HG02852 (cell line): ENCODE data around the gene NUP58.
"Not testable (repeated sequence)": the region's sequence is repeated elsewhere in the genome, so short reads cannot be mapped to it uniquely, and the experiment has no call there.

ENCODE experiments used
- ATAC-seq: cut with Tn5 transposase; IDR thresholded peaks from one replicate; pipeline ENCODE4 v1.9.1; 2021; ENCODE audit warnings: mild to moderate bottlenecking, moderate library complexity; ENCODE audit not compliant: unreplicated experiment

The NUP58 gene

DNA sequence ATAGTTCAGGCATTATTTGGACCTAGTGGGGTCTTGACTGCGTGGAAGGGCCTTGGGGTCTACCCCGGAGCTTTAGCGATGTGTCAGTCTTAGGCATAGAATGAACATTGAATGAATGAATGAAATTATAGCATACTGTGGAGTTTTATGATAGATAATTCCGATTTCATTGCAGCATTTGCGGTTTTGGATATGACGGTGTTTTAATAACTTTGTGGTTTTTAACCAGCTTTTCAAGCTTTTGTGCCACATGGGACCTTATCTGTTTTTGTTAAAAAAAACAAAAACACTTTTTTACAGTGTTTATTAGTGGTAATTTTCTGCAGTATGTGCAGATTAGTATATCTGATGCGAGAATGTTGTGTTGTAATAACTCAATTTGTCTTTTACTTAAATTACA, 696 bp downstream of the NUP58 start:
- ATAC-seq: no peak

DNA sequence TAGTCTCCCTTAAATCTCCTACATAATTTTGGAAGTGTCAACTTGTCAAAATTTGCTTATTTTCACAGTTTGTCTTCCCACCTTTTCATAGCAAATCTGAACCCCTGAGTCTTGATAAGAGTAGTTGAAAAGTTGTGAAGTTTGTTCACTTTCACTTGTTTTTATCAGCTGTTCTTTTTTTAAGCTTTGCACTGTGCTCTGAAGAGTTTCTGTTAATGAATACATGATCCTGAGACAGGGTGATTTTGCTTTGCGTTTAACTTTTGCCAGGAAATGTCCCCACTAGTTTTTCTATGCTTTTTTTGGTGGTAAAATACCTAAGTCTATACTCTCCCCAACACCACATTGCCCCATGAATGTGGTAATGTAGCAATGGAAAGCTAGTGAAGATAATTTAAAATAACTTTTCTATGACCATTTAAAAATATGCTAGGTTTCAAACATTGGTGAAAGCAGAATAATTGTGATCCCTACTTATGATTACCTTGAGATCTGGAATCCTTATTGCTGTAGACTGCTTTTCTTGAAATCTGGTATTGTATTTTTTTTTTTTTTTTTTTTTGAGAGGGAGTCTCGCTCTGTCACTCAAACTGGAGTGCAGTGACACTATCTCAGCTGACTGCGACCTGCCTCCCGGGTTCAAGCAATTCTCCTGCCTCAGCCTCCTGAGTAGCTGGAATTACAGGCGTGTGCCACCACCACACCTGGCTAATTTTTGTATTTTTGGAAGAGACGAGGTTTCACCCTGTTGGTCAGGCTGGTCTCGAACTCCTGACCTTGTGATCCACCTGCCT, 5.4 kb downstream of the NUP58 start:
- no peak for ATAC-seq

DNA sequence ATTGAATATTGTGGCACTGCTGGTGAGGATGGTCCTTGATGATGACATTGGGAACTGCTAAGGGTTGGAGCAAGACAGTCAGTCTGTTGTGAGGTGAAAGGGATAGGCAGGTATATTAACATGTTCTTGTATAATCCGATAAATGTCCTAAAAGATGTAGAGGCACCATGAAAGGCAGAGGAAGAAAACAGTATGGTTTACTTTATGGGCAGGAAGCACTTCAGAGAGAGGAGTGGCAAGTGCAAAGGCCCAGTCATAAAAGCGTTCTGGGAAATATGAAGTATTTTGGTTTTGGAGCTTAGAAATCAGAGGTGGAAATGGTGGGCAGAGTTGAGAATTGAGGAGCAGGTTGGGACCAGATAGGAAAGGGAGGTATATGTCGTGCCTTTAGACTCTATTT, 9.5 kb downstream of the NUP58 start:
- ATAC-seq: no peak

DNA sequence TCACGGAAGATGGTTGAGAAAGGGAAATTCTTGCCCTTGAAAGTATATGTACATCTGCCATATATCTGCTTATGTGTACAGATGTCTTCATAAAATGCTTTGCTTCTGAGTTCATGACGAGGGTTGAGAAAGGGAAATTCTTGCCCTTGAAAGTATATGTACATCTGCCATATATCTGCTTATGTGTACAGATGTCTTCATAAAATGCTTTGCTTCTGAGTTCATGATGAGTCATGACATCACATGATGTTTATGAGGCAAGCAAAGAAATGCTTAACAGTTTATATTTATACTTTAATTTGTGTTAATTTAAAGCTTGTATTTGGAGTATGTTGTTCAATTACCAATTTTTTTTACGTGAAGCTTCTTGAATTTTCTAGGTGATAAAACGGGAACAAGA, 17.5 kb downstream of the NUP58 start:
- ATAC-seq: not testable (repeated sequence)

DNA sequence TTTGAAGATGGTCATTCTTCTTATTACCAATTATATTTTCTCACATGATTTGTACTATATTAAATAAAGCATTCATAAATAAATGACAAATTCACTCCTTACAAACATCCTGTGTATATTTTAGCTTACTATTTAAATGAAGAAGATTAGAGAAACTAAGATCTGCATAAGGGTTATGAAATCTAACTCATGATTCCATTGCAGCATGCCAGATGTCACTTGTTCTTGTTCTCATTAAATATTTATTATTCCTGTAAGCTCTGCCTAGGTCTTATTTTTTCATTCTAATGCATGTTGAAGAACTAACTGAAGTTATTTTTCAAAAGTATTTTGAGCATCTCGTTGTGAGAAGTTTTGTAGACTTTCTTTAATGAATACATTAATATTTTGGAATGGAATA, 18.3 kb downstream of the NUP58 start:
- ATAC-seq: no peak

DNA sequence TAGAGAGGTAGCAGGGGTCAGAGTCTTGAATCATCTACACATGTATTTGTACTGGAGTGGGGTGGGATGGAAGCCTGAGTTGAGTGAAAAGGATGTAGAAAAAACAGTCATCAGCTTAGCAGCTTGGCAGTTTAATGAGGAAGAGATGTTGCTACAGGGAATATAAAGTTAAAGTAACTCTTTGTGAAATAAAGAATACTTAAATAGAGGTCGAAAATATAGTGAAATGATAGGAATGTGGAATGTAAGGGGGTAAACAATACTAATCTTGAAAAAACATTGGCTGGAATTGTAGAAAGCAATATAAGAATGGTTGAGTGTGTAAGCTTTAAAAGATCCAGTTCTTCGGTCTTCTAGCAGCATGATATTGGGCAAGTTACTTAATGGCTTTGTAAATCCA, 22.7 kb downstream of the NUP58 start:
- ATAC-seq: no peak

DNA sequence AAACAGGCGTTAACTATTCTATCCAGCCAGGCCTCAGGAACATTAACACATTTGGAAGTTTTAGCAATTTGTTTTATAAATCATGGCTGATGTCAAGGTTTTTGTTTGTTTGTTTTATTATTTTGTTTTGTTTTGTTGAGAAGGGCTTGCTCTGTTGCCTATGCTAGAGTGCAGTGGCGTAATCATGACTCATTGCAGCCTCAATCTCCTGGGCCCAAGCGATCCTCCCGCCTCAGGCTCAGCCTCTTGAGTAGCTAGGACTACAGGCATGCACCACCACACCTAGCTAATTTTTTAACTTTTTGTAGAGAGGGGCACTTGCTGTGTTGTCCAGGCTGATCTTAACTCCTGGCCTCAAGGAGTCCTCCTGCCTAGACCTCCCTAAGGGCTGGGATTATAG, 28.3 kb downstream of the NUP58 start:
- ATAC-seq: no peak

DNA sequence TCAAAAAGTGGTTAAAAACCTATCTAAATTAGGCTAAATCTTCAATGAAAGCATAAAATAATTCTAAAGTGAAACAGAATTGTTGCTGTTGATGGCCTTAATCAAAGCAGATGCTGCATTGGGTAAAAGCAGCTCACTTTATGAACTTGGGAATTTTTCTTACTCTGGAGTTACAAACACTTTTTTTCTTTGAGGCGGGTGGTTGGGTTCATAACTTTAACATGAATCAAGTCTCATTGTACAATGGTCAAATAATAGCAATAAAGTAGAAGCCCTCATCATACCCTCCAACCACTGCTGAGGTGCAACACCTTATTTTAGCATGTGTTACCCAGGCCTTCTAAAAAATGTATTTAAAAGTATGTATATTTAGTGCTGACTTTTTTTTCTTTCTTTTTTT, 29.1 kb downstream of the NUP58 start:
- ATAC-seq: no peak

DNA sequence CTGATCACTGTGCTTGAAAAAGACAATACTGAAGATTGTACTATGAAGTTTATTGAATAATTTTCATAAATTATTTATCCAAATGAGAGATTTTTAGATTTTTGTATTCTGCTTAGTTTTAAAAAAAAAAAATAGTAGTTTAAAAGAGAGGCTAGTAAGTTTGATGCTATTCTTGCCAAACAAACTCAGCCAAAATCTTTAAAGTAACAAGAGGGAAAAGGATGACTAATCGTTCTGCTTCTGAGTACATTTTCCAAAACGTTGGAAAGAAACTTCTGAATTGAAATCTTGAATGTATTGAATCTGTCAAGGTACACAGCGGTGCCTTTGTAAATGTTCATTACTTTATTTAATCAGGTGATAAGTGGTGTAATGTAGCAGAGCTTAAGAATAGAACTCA, 34.4 kb downstream of the NUP58 start:
- ATAC-seq: no peak

DNA sequence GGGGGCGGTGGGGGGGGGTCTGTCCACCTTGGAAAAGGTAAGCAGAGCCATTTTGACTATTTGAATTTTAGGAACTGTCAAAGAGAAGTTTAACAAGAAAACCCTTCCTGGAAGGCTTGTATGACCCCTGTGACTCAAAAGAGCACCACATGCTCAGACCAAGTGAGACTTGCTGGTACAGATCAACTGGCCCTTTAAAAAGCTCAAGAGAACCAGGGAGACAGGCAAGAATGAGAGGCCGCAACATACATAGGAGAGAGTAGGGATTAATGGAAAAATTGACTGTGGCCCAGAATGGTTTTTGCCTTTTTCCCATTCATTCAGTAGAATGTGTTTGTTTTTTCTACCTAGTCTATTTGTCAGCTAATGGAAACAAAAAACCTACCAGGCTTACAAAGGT, 44.2 kb downstream of the NUP58 start:
- no peak for ATAC-seq

DNA sequence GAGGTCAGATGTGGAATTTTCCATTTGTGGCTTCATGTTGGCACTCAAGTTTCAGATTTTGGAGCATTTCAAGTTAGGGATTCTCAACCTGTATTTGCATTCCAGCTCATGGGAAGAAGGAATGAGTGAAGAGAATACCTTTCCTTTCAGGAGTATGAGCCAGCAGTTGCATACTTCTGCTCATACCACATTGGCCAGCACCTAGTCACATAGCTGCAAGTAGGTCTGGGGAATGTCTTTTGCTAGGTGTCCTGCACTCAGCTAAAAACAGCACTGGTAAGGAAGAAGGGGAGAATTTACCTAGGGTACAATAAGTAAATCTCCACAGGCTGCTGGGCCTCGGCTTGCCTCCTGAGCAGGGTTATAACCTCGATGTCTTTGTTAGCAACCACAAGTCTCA, 45.7 kb downstream of the NUP58 start:
- ATAC-seq: no peak

DNA sequence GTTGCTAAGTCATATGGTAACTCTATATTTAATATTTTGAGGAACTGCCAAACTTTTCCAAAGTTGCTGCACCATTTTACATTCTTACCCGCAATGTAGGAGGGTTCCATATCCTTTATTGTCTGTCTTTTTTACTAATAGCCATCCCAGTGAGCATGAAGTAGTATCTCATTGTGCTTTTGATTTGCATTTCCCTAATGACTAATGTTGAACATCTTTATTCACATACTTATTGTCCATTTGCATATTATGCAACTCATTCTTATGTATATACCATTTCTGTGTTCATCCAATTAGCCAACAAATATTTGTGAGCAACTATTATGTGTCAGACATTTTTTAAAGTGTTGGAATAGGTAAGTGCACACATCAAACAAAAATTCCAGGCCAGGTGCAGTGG, 50.0 kb downstream of the NUP58 start:
- no peak for ATAC-seq

DNA sequence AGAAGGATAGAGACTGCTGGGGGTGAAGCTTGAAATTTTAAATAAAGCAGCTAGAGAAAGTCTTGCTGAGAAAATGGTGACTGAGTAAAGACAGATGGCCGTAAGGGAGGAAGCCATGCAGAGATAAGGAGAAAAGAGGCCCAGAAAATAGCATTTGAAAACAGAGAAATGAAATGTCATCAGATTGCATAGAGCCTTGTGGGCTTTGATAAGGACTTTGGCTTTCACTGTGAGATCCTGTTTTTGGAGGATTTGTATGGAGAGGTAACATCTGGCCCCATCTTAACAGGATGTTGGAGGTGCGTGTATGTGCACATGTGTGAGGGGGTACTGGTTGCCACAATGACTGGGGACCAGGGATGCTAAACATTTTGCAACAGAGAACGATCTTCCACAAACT, 50.8 kb downstream of the NUP58 start:
- ATAC-seq: no peak

DNA sequence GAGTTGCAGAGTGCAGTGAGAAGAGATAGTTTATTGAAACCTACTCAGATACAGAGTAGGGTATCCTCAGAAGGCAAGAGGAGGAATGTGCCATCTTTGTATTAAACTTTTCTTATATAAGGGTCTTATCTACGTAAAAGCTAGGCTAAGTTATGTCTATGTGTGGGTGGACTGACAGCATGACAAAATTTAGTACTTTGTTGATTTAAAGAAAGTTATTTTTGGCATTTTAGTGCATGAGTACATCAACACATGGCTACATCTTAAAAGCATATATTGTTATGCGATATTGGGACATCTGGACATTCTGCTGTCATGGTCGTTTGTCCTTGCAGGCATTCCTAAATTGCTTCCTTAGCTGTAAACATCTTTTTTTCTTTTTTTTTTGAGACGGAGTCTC, 51.4 kb downstream of the NUP58 start:
- no peak for ATAC-seq

DNA sequence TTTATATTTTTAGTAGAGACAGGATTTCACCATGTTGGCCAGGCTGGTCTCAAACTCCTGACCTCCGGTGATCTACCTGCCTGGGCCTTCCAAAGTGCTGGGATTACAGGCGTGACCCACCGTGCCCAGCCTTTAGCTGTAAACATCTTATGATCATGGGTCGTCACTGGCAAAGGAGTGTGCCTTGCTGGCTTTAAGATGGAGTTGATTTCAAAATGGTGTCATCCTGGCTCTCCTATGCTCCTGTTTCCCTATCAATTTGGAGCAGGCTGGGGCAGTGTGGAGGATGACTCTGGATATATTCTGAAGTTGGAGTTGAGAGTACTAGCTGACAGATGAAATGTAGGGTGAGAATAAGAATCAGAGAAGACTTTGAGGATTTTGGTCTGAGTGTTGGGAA, 51.9 kb downstream of the NUP58 start:
- ATAC-seq: no peak

DNA sequence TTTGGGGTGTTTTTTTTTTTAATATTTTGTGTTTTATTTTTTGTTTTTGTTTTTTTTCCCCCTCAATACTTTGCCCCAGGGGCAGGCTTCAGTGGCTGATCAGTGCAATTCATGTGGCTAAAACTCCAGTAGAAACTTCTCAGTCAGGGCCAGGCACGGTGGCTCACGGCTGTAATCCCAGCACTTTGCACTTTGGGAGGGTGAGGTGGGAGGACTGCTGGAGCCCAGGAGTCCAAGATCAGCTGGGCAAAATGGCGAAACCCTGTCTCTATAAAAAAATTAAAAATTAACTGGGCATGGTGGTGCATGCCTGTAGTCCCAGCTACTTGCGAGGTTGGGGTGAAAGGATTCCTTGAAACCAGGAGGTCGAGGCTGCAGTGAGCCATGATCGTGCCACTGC, 53.0 kb downstream of the NUP58 start:
- no peak for ATAC-seq

DNA sequence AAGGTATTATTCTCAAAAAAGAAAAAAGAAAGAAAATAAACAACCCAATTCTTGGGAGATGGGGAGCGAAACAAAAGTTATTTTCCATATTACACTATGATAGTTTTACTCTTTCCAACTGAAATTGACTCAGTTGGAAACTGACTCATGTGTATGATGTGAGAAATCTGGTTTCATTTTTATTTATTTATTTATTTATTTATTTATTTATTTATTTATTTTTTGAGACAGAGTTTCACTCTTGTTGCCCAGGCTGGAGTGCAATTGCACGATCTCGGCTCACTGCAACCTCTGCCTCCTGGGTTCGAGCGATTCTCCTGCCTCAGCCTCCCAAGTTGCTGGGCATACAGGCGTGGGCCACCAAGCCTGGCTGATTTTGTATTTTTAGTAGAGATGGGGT, 59.0 kb downstream of the NUP58 start:
- ATAC-seq: not testable (repeated sequence)

DNA sequence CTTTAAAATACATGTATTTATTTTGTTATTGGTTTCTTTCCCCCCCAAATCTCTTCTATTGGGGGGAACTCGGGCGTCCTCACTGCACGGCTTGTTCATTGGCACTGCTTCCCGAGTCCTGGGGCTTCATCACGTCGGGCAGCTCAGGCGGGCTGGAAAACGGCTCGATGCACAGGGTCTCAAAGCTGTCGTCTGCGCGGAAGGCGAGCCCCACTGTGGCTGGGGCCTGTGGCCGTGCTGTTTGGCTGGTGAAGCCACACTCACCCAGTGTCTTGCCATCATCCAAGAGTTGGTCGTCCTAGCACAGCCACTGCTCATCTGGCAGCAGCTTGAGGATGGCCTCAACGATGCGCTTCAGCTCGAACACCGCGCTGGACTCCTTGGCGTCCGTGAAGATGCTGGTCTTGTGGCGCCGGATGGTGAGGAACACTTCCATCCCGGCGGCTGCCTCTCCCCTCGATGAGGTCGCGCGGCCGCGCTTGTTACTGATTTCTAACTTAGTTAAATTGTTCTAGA, 64.4 kb downstream of the NUP58 start:
- no peak for ATAC-seq

DNA sequence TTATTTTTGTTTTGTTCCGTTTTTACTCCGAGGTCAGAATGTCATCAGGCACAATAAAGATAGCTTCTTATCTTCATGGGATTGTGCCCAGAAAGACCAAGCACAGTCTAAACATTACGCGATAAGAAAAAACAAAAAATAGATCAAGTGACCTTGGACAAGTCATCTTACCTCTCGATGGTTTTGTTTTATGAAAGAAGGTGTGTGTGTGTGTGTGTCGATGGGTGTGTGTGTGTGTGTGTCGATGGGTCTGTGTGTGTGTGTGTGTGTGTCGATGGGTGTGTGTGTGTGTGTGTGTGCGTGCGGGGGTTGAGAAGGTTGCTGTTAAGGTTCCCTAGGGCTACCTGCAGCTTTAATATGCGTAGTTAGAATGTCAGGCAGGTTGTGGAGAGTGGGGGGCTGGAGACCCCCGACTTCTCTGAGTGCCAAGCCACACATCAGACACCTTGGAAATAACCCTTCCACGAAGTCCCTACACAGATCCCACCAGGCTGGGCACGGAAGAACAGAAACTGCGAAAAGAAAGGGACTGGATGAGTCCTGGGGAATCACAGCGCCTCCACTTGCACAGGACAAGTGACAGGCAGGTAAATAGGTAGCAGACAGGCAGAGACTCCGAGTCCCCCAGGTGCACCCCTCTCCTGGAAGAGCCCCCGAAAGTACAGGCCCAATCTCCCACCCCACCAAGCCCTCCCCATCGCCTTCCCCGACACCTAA, 69.9 kb downstream of the NUP58 start:
- ATAC-seq: no peak

DNA sequence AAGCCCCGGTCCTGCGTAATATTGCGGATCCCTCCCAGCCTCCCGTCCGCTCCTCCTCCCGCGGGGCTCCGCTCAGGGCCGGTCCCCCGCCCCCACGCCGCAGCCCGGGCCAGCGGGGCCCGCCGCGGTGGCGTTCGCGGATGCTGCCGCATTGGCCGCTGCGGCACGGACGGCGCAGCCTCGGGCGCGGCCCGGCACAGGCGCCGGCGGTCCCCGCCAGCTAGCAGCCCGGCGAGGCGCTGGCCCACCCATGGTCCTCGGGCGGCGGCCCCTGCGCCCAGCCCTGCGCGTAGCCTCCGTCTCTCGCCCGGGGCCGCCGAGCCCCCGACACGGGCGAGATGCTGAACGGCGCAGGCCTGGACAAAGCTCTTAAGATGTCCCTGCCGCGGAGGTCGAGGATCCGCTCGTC, 70.5 kb downstream of the NUP58 start, which contains the start of gene ATP8A2:
Gene ATP8A2 (plus strand): TSS at position 100 of the 409 bp plus-strand sequence. CDS start 239 bp downstream, at position 339.
- no peak for ATAC-seq

DNA sequence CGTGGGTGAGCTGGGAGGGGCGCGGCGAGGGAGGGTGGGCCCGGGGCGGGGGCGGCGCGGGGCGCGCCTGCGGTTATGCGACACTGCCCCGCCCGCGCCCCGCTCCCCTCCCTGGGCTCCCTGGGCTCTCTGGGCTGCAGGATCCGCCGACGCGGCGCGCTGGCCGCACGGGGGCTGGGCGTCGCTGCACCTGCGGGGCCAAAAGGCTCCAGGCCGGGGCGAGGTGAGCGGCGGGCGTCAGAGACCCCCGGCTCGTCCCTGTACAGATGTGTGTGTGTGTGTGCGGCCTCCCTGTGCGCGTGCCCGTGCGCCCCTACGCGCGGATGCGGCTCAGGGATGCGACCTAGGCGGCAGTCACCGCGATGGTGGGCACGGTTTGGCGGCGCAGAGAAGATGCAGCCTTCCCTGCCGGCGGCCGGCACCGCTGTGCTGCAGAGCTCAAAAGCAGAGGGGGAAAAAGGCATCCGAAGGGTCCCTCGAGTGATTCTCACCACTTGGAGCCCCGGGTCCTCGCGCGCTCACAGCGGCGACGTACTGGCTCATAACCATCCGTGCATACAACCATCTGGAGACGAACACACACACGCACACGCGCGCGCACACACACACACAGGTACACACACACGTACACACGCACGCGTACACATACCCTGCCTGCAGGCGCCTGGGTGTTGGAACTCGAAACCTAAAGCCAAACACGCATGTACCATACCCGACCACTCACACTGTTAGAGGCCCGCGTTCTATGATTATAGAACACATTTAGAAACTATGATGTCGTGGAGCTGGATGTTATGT, 71.1 kb downstream of the NUP58 start:
- no peak for ATAC-seq
